Natural killer cell (primary cell): ENCODE measurements around the gene BARHL2. TPM values are rescaled to one million over a fixed set of nuclear protein-coding genes. Genes with fewer than 3 reads are reported as not detected.
A peak's percentile ranks its signal among the peaks of the same experiment; 100 is the strongest.

ENCODE experiments used
- ATAC-seq, 3 donors: fragments of 150-1000 bp in 2 of 3; fragments of 200-7000 bp in 1 of 3; cut with Tn5 transposase; 1 replicate in 1 of 3; 2 replicates in 2 of 3; pipeline ENCODE4 v1.10.0; 2021; ENCODE audit warnings: mild to moderate bottlenecking in 2 of 3, moderate library complexity in 2 of 3
- DNase-seq, 2 donors: peaks; one replicate each; pipeline versions ENCODE4 v3.0.0 to v3.0.0-alpha.2; 2013 to 2021; ENCODE audit warnings: mixed read lengths in 1 of 2
- H3K27ac ChIP-seq: one replicate; pipeline ENCODE4 v1.5.1; 2013; ENCODE audit warnings: mild to moderate bottlenecking, low read length
- H3K27me3 ChIP-seq: one replicate; pipeline ENCODE4 v1.6.1; 2013; ENCODE audit warnings: low read length; ENCODE audit not compliant: control insufficient read depth, insufficient read depth
- H3K36me3 ChIP-seq: one replicate; pipeline ENCODE4 v1.6.1; 2013; ENCODE audit warnings: low read length; ENCODE audit not compliant: control insufficient read depth, insufficient read depth
- H3K4me1 ChIP-seq: one replicate; pipeline ENCODE4 v1.6.1; 2013; ENCODE audit warnings: low read length; ENCODE audit not compliant: control insufficient read depth, insufficient read depth
- H3K4me3 ChIP-seq: one replicate; pipeline ENCODE4 v1.5.1; 2013; ENCODE audit warnings: low read length
- H3K9me3 ChIP-seq: one replicate; pipeline ENCODE4 v1.6.1; 2013; ENCODE audit warnings: low read length; ENCODE audit not compliant: control insufficient read depth, insufficient read depth
- H3K27ac Mint-ChIP-seq, 2 donors: one replicate each; pipeline ENCODE4 v1.8.0; 2022; ENCODE audit warnings: mild to moderate bottlenecking in 2 of 2, mixed read lengths in 2 of 2, moderate library complexity in 1 of 2
- H3K27me3 Mint-ChIP-seq, 2 donors: one replicate each; pipeline ENCODE4 v1.8.0; 2022; ENCODE audit warnings: low read depth in 2 of 2, mixed read lengths in 2 of 2
- H3K36me3 Mint-ChIP-seq: one replicate; pipeline ENCODE4 v1.8.0; 2022; ENCODE audit warnings: mixed read lengths
- H3K4me1 Mint-ChIP-seq, 2 donors: one replicate each; pipeline ENCODE4 v1.8.0; 2022; ENCODE audit warnings: mixed read lengths in 2 of 2
- H3K4me3 Mint-ChIP-seq: one replicate; pipeline ENCODE4 v1.8.0; 2022; ENCODE audit warnings: mild to moderate bottlenecking, moderate library complexity, mixed read lengths
- H3K9me3 Mint-ChIP-seq, 2 donors: one replicate each; pipeline ENCODE4 v1.8.0; 2022; ENCODE audit warnings: mixed read lengths in 2 of 2
- whole genome bisulfite sequencing: methylation state at CpG from one replicate; pipeline ENCODE4 v1.1.7; 2013; ENCODE audit warnings: missing lambda C conversion rate; ENCODE audit not compliant: insufficient coverage; 5-methylcytosine and 5-hydroxymethylcytosine counted together
- intact Hi-C: fragments of 100-400 bp; cut with micrococcal nuclease; formaldehyde crosslinking; loops from one replicate; pipeline ENCODE4 v1.14.2; 2022
- total RNA-seq, 4 donors: library from RNA; stranded (reverse); fragments of 120-200 nt in 1 of 4; gene quantifications; one replicate each; pipeline versions ENCODE4 v1.2.3 to v1.2.4, GENCODE V29; 2013 to 2022
- TF ChIP-seq, protein P1 (sequence below): fragments of 200-600 bp; IDR thresholded peaks from one replicate; pipeline ENCODE4 v1.8.0; 2022; ENCODE audit warnings: antibody characterized with exemption

BARHL2 gene
- total RNA-seq, 3 donors from 2014 or later (not counting 1 experiment from before 2014, with no cell fraction given) = not detected

DNA sequence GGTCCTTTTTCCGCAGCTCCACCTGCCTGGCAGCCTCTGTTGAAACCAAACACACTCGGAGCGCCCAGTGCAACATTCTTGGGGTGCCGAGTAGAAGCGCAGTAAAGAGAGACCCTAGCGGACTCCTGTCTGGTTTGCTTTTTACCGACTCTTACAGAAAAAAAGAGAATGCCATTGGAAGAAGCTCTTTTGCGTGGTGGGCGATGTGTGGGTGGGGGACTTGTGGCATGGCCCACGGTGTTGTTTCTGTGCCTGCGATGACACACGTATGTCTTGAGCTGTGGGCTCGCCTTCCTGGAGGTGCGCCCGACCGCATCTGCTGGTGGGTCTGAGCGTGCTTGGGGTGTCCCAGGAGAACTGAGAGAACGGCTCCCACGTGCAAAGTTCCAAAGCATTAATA lies 7.3 kb upstream of the BARHL2 start:
- Mint-ChIP-seq H3K4me1 (peaks cover 47 to 58% of the 10 kb centered on the region in 2 donors), H3K27ac (no peak overlapping the region)
- intact Hi-C loops = loop anchor here (5.0 kb wide), 1 partner anchor 238 kb away; no protein-coding TSS in a partner anchor

DNA sequence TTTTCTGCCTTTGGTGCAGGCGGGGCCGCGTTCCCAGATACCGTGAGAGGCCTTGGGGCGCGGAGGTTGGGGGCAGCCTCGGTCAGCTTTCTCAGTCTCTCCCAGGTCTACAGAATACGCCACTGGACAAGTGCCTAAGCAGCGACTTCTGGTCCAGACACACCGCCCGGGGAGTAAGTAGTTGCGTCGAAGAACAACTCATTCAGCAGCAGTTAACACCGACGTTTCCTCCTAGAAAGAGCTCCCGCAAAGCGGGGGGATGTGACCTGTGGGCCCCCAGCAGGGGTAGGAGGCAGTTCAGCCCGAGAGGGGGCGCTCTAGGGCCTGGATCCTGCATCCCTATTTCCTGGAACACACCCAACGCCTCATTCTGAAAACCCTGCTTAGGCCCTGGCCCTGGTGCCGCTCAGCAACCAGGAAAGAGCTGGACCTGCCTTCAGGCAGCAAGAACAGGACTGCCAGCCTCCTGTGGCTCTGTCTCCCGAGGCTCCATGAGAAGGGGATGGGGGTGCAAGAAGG lies 6.5 kb upstream of the BARHL2 start:
- H3K4me1 ChIP-seq = peaks cover 40% of the 10 kb centered on the region
- Mint-ChIP-seq H3K36me3 (peaks cover 25% of the 10 kb centered on the region), H3K4me1 (peaks cover 47 to 51% of the 10 kb centered on the region in 2 donors), H3K4me3 (peak overlapping the region; percentile 72), H3K27me3 (peaks cover 89 to 97% of the 10 kb centered on the region in 2 donors), H3K27ac (no peak overlapping the region), H3K9me3 (no peaks in the 10 kb centered on the region)
- peaks cover 42% of the 10 kb centered on the region for H3K9me3 ChIP-seq
- ATAC-seq = peak in 1 of 3 donors; percentile 18
- no peak for DNase-seq
- WGBS = 10% methylated on average over 22 of the region's 22 CpGs
- TF ChIP-seq, protein P1, sequence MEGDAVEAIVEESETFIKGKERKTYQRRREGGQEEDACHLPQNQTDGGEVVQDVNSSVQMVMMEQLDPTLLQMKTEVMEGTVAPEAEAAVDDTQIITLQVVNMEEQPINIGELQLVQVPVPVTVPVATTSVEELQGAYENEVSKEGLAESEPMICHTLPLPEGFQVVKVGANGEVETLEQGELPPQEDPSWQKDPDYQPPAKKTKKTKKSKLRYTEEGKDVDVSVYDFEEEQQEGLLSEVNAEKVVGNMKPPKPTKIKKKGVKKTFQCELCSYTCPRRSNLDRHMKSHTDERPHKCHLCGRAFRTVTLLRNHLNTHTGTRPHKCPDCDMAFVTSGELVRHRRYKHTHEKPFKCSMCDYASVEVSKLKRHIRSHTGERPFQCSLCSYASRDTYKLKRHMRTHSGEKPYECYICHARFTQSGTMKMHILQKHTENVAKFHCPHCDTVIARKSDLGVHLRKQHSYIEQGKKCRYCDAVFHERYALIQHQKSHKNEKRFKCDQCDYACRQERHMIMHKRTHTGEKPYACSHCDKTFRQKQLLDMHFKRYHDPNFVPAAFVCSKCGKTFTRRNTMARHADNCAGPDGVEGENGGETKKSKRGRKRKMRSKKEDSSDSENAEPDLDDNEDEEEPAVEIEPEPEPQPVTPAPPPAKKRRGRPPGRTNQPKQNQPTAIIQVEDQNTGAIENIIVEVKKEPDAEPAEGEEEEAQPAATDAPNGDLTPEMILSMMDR = no peak
- H3K27ac ChIP-seq = no peak overlapping the region
- no peaks in the 10 kb centered on the region for H3K36me3 ChIP-seq
- no peak overlapping the region for H3K4me3 ChIP-seq
- intact Hi-C loops = loop anchor here (5.0 kb wide), 1 partner anchor 239 kb away; no protein-coding TSS in a partner anchor
- H3K27me3 ChIP-seq = peaks cover 96% of the 10 kb centered on the region

More for the DNA sequence above, 7.3 kb upstream of the BARHL2 start:
- H3K27me3 ChIP-seq = peaks cover 98% of the 10 kb centered on the region
- peaks cover 46% of the 10 kb centered on the region for H3K4me1 ChIP-seq
- TF ChIP-seq, protein P1 = no peak
- H3K9me3 ChIP-seq = peaks cover 42% of the 10 kb centered on the region
- 17% methylated on average over 16 of the region's 19 CpGs for WGBS
- Mint-ChIP-seq H3K27me3 (peaks cover 86 to 97% of the 10 kb centered on the region in 2 donors), H3K36me3 (peaks cover 22% of the 10 kb centered on the region), H3K9me3 (no peaks in the 10 kb centered on the region), H3K4me3 (peak overlapping the region; percentile 67)
- no peak overlapping the region for H3K27ac ChIP-seq
- ATAC-seq = no peak
- no peak overlapping the region for H3K4me3 ChIP-seq
- DNase-seq = no peak
- no peaks in the 10 kb centered on the region for H3K36me3 ChIP-seq

DNA sequence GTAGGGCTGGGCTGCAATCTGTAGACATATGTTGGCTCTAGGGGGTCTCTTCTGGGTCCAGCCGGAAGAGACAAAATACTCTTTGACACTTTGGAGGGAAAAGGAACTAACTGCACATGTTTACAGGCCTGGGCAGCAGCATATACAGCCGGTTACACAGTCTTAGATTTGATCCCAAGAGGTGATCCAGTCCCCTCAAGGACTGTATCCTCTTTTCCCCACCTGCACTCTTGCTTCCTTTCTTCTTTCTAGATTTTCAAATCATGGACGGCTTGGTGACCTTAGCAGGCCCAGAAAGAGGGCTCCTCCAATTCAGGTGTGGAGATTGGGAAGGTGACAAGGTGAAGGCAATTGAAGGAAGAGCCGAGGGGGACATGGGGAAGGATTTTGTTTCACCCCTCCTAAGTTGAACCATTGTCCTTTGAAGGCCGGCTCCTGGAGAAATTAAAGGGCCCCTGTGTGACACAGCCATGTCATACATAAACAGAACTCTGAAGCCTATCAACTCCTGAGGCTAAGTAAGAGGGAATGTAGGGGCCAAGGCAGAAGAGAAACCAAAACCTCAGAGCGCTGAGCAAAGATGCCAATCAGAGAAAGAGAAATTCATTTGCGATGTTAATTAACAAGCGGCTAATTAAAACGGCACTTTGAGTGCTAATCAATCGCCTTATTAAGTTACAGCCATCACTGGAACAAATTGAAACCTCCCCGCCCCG lies 5.9 kb upstream of the BARHL2 start:
- no peaks in the 10 kb centered on the region for H3K36me3 ChIP-seq
- Mint-ChIP-seq H3K4me3 (peak overlapping the region; percentile 72), H3K36me3 (peaks cover 19% of the 10 kb centered on the region), H3K9me3 (no peaks in the 10 kb centered on the region), H3K4me1 (peaks cover 43 to 48% of the 10 kb centered on the region in 2 donors), H3K27me3 (peaks cover 87 to 96% of the 10 kb centered on the region in 2 donors), H3K27ac (no peak overlapping the region)
- 13% methylated on average over 11 of the region's 12 CpGs for WGBS
- H3K27me3 ChIP-seq = peaks cover 95% of the 10 kb centered on the region
- TF ChIP-seq, protein P1 = no peak
- peaks cover 45% of the 10 kb centered on the region for H3K4me1 ChIP-seq
- intact Hi-C loops = loop anchor here (5.0 kb wide), 1 partner anchor 239 kb away; no protein-coding TSS in a partner anchor
- ATAC-seq (peak in 1 of 3 donors; percentile 34), DNase-seq (no peak)
- no peak overlapping the region for H3K27ac ChIP-seq
- peaks cover 42% of the 10 kb centered on the region for H3K9me3 ChIP-seq
- H3K4me3 ChIP-seq = no peak overlapping the region
